GM12878 (cell line): ENCODE results near the gene A4GNT. TPM values are rescaled to one million over a fixed set of nuclear protein-coding genes. Genes with fewer than 3 reads are reported as not detected.

Source experiments
- ATAC-seq: fragments of 200-7000 bp; cut with Tn5 transposase; 3 replicates; pipeline ENCODE4 v1.9.1; 2020; ENCODE audit warnings: mild to moderate bottlenecking, moderate library complexity
- BruUV-seq: library from RNA; stranded (reverse); fragments of 400-500 nt; replicated peaks from 2 replicates; lab custom pipeline; 2021; lab: Mats Ljungman, UMichigan
- CTCF ChIA-PET: fragments of 300-600 bp; sonication (Branson Sonifier 250); formaldehyde crosslinking; extraction: SDS; loops from one replicate; lab custom pipeline; 2021; ENCODE audit warnings: inconsistent platforms; lab: Yijun Ruan, JAX
- POLR2A ChIA-PET: fragments of 350-600 bp; formaldehyde crosslinking; extraction: SDS; loops from one replicate; lab custom pipeline; 2021; ENCODE audit warnings: inconsistent platforms; lab: Charles Lee
- RAD21 ChIA-PET: fragments of 300-600 bp; sonication (Branson Sonifier 250); formaldehyde crosslinking; loops from one replicate; lab custom pipeline; 2023; ENCODE audit warnings: antibody characterized with exemption; ENCODE audit not compliant: unreplicated experiment; lab: Charles Lee
- SMC1A ChIA-PET: fragments of 300-600 bp; sonication (Branson Sonifier 250); formaldehyde crosslinking; loops from one replicate; lab custom pipeline; 2023; ENCODE audit not compliant: unreplicated experiment, uncharacterized antibody; lab: Charles Lee
- DNase-seq: peaks from one replicate; pipeline ENCODE4 v3.0.0-alpha.2; 2011; ENCODE audit warnings: low read depth, low spot score
- FAIRE-seq: peaks from 3 replicates; lab custom pipeline; 2011; peaks lifted over from hg19 to GRCh38; lab: Jason Lieb, UNC
- H2AFZ ChIP-seq: 2 replicates; pipeline ENCODE4 v1.6.0; 2011; ENCODE audit warnings: low read depth, low read length, control low read depth; ENCODE audit not compliant: control insufficient read depth
- H3K27ac ChIP-seq: 2 replicates; pipeline ENCODE4 v1.5.1; 2011; ENCODE audit warnings: control low read depth; ENCODE audit not compliant: control insufficient read depth, insufficient read depth
- H3K27me3 ChIP-seq, 2 experiments: replicated peaks in 1 of 2; 2 replicates each; pipeline versions ENCODE4 v1.6.0 to v1.6.1; 2011; ENCODE audit warnings: low read length in 1 of 2; ENCODE audit not compliant: control insufficient read depth in 2 of 2, insufficient read depth in 2 of 2
- H3K36me3 ChIP-seq, 2 experiments: 2 replicates each; pipeline ENCODE4 v1.5.1; 2011; ENCODE audit warnings: low read length in 1 of 2; ENCODE audit not compliant: control insufficient read depth in 2 of 2, insufficient read depth in 2 of 2
- H3K4me1 ChIP-seq: 2 replicates; pipeline ENCODE4 v1.6.1; 2011; ENCODE audit warnings: mild to moderate bottlenecking, low read length, moderate library complexity, mixed read lengths; ENCODE audit not compliant: control insufficient read depth, insufficient read depth
- H3K4me2 ChIP-seq: 2 replicates; pipeline ENCODE4 v1.6.0; 2011; ENCODE audit warnings: control low read depth; ENCODE audit not compliant: control insufficient read depth, insufficient read depth
- H3K4me3 ChIP-seq: fragments of 200-600 bp; sonication (generic); 2 replicates; pipeline ENCODE4 v1.5.1; 2016
- H3K79me2 ChIP-seq: 2 replicates; pipeline ENCODE4 v1.6.0; 2011; ENCODE audit warnings: low read length; ENCODE audit not compliant: control insufficient read depth, insufficient read depth
- H3K9ac ChIP-seq: 2 replicates; pipeline ENCODE4 v1.8.0; 2011; ENCODE audit warnings: low read length, control low read depth, mixed read lengths; ENCODE audit not compliant: control insufficient read depth, insufficient read depth
- H3K9me3 ChIP-seq: replicated peaks from 3 replicates; pipeline ENCODE4 v1.5.1; 2011; ENCODE audit warnings: mild to moderate bottlenecking, low read length; ENCODE audit not compliant: control insufficient read depth, insufficient read depth
- H4K20me1 ChIP-seq: 2 replicates; pipeline ENCODE4 v1.6.0; 2011; ENCODE audit not compliant: control insufficient read depth, insufficient read depth
- CBX3 ChIP-seq: fragments of 200-600 bp; sonication (generic); IDR thresholded peaks from 2 replicates; pipeline ENCODE4 v1.6.1; 2016; ENCODE audit warnings: low read depth, borderline replicate concordance
- HDAC2 ChIP-seq: fragments of 200-600 bp; sonication (generic); IDR thresholded peaks from 2 replicates; pipeline ENCODE4 v1.6.1; 2017
- NR2F1 ChIP-seq: fragments of 450-650 bp; conservative IDR thresholded peaks from 2 replicates; pipeline ENCODE4 v1.6.1; 2017; ENCODE audit warnings: mild to moderate bottlenecking
- RAD21 ChIP-seq: IDR thresholded peaks from 2 replicates; pipeline ENCODE4 v1.6.1; 2011; ENCODE audit warnings: mild to moderate bottlenecking, low read depth, low read length, moderate library complexity; ENCODE audit not compliant: insufficient read depth
- RELA ChIP-seq: fragments of 450-650 bp; IDR thresholded peaks from 2 replicates; pipeline ENCODE4 v1.8.0; 2014; ENCODE audit warnings: borderline replicate concordance; ENCODE audit not compliant: partially characterized antibody
- SMC3 ChIP-seq: IDR thresholded peaks from 2 replicates; pipeline ENCODE4 v1.6.1; 2011; ENCODE audit warnings: low read length, improper control_type of control experiment, borderline replicate concordance
- WGBS: methylation state at CpG from one replicate; pipeline ENCODE4 v1.1.6; 2016; ENCODE audit warnings: low lambda C conversion rate; ENCODE audit not compliant: insufficient replicate concordance, insufficient coverage; ENCODE audit errors: missing lambda C conversion rate; 5-methylcytosine and 5-hydroxymethylcytosine counted together
- in situ Hi-C: fragments of 300-500 bp; cut with MboI; formaldehyde crosslinking; loops from 9 replicates; pipeline ENCODE4 v1.14.3; 2018; ENCODE audit warnings: mixed read lengths
- intact Hi-C: fragments of 100-400 bp; cut with micrococcal nuclease; formaldehyde crosslinking; loops from one replicate; pipeline ENCODE4 v1.14.2; 2022; ENCODE audit not compliant: unreplicated experiment
- polyA plus RNA-seq, 11 experiments: library from polyadenylated mRNA; depleted of rRNA in 4 of 11; unstranded in 6 of 11; stranded (reverse) in 5 of 11; fragments of >200 nt; fragmentation: Nextera tagmentation in 4 of 11; fragmentation: Illumina TruSeq in 1 of 11; extraction: Ambion mirVana in 4 of 11; extraction: Trizol in 1 of 11; gene quantifications; 1 replicate in 1 of 11; 2 replicates in 10 of 11; pipeline versions ENCODE4 v1.2.1 to v1.2.3, GENCODE V29; 2011 to 2016; ENCODE audit warnings: inconsistent platforms in 2 of 11, missing spikeins in 2 of 11, low read depth in 1 of 11
- total RNA-seq, 4 experiments: library from RNA; depleted of rRNA in 3 of 4; stranded (reverse); fragments of >200 nt in 3 of 4; fragmentation: Illumina TruSeq in 1 of 4; extraction: Trizol in 1 of 4; gene quantifications; 2 replicates each; pipeline versions ENCODE4 v1.2.1 to v1.2.3, GENCODE V29; 2013 to 2021
- TF ChIP-seq, protein P1 (sequence below), 3 experiments: IDR thresholded peaks in 2 of 3; conservative IDR thresholded peaks in 1 of 3; 2 replicates each; pipeline ENCODE4 v1.5.1; 2011; ENCODE audit warnings: low read depth in 3 of 3, low read length in 3 of 3, mild to moderate bottlenecking in 3 of 3, control low read depth in 2 of 3, moderate library complexity in 2 of 3, inconsistent platforms in 1 of 3, mixed read lengths in 1 of 3; ENCODE audit not compliant: control insufficient read depth in 2 of 3, insufficient read depth in 1 of 3; ENCODE audit errors: extremely low read depth in 1 of 3

Gene A4GNT
- total and polyA plus RNA-seq, 10 of the 15 experiments (the other 5 are each of a cell fraction or from before 2014, with no cell fraction given) = not detected

DNA sequence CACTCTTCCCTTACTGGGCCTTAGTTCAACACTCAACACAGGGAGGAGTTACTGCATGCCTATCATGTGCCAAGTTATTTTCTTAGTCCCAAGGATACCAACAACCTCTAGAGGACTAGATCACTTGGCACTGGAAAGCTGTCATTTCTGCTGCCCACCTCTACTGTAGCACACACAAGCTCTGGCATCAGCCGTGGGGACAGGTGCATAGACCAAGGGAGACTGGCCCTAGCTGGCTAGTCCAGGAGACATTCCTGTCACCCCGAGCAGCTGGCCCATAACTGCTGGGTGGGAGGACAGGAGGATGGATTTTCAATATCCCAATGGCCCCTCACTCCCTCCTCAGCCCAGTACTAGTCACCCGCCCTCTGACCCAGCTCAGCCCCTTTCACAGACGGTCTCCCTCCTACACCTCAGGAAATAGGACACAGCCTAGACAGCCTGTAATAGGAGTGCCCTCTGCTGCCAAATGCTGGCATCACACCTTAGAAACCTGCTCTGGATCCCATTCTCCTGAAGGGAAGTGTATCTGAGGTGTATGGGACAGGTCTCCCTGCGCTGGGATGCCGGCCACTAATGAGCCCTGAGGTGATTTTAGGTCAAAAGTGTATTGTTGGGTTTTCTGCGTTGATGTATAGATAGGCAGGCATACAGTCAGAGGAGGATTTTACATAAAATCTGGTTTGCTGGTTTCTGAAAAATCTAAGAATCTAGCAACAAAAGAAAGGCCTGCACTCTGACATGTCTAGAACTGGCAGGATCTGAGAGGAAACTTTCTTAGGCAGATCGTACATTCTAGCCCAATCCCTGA, 13.4 kb downstream of the A4GNT start:
- Histone ChIP-seq H3K4me2 (no peak overlapping the region), H3K27ac (no peak overlapping the region), H3K9me3 (no peaks in the 10 kb centered on the region), H3K79me2 (no peaks in the 10 kb centered on the region), H3K36me3 (no peaks in the 10 kb centered on the region), H4K20me1 (no peaks in the 10 kb centered on the region), H3K27me3 (peaks cover 2 to 8% of the 10 kb centered on the region in 2 experiments; a peak in 3 of 4 replicates), H2AFZ (no peak overlapping the region), H3K4me1 (no peaks in the 10 kb centered on the region), H3K9ac (no peak overlapping the region), H3K4me3 (no peak overlapping the region)
- peak; percentile 25 for DNase-seq
- TF ChIP-seq NR2F1 (no peak), RELA (no peak), SMC3 (peak; percentile 95), HDAC2 (no peak), CBX3 (no peak), RAD21 (peak; percentile 88)
- TF ChIP-seq, protein P1, sequence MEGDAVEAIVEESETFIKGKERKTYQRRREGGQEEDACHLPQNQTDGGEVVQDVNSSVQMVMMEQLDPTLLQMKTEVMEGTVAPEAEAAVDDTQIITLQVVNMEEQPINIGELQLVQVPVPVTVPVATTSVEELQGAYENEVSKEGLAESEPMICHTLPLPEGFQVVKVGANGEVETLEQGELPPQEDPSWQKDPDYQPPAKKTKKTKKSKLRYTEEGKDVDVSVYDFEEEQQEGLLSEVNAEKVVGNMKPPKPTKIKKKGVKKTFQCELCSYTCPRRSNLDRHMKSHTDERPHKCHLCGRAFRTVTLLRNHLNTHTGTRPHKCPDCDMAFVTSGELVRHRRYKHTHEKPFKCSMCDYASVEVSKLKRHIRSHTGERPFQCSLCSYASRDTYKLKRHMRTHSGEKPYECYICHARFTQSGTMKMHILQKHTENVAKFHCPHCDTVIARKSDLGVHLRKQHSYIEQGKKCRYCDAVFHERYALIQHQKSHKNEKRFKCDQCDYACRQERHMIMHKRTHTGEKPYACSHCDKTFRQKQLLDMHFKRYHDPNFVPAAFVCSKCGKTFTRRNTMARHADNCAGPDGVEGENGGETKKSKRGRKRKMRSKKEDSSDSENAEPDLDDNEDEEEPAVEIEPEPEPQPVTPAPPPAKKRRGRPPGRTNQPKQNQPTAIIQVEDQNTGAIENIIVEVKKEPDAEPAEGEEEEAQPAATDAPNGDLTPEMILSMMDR (IDR thresholded peaks at IDR 0.05 in 2 of 3, conservative IDR thresholded peaks at IDR 0.05 in 1 of 3; ENCODE audit: control insufficient read depth in 2 of 3, extremely low read depth in 1 of 3, insufficient read depth in 1 of 3, low read depth in 3 of 3, low read length in 3 of 3) = peak; percentile 86 to 92 (median 86)
- BruUV-seq = no TSS peak
- in situ Hi-C loops = loop anchor here (5.0 kb wide), 1 partner anchor 52 kb away; no protein-coding TSS in a partner anchor
- intact Hi-C loops = loop anchor here (1.0 kb wide), 1 partner anchor 51 kb away; no protein-coding TSS in a partner anchor
- WGBS = 6% methylated on average over 8 of the region's 8 CpGs
- ChIA-PET SMC1A (interaction anchor here (0.6 to 3.8 kb wide), 5 partner anchors 45 to 1769 kb away, joined by 3 to 45 read pairs (median 3); no protein-coding TSS in a partner anchor), POLR2A (no interaction called here), CTCF (interaction anchor here (0.6 to 3.0 kb wide), 22 partner anchors 11 to 1013 kb away, joined by 3 to 31 read pairs (median 4); partner anchors contain the start of gene A4GNT), RAD21 (interaction anchor here (0.9 to 2.5 kb wide), 4 partner anchors 45 to 53 kb away, joined by 3 to 11 read pairs (median 4); no protein-coding TSS in a partner anchor)
- ATAC-seq = peak; percentile 87
- peak; percentile 71 for FAIRE-seq
